HG02642 (cell line): ENCODE measurements around the gene PTPRN2.

ENCODE experiments used
- ATAC-seq: cut with Tn5 transposase; IDR thresholded peaks from one replicate; pipeline ENCODE4 v1.9.1; 2021; ENCODE audit warnings: mild to moderate bottlenecking; ENCODE audit not compliant: unreplicated experiment, poor library complexity

The PTPRN2 gene

DNA sequence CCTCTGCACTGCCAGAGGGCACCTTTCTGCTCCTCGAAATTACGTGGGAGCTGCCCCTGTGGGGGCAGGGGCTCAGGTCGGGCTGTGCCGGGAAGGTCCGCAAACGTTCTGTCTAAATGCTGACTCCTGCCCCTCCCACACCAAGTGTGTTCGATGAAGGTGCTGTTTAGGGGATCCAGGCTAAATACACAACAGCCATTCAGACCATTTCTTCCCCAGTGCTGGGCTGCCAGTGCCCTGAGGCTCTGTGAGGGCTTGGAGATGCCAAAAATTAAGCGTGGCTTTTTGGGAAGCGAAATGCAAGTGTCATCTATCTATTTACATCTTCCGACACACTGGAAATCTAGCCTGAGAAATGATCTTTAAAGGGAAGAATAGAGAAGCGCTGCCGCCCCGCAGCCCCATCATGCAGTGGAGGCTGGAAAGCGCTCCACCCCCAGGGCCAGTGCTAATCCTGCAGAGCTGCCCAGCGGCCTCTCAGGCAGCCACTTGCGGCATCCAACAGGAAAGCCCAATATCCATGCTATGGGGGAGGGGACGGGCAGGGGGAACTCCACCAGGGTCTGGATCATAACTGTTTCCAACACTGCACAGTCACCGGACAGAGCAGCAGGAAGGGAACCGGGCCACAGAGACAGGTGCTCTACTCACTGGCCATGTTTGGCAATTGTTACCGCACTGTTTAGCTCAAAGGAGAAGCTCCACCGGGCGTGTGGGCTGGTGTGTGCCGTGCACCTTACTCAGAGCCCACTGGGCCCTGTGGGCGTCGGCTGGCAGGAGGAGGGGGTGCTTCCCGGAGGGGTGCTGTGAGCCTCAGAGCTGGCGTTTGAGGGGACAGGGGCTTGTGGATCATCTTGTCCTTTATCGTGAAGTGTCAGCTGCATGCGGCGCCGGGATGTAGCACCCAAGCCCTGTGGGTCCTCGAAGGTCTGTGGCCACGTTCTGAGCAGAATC, 1045.3 kb downstream of the PTPRN2 start:
- ATAC-seq: no peak

DNA sequence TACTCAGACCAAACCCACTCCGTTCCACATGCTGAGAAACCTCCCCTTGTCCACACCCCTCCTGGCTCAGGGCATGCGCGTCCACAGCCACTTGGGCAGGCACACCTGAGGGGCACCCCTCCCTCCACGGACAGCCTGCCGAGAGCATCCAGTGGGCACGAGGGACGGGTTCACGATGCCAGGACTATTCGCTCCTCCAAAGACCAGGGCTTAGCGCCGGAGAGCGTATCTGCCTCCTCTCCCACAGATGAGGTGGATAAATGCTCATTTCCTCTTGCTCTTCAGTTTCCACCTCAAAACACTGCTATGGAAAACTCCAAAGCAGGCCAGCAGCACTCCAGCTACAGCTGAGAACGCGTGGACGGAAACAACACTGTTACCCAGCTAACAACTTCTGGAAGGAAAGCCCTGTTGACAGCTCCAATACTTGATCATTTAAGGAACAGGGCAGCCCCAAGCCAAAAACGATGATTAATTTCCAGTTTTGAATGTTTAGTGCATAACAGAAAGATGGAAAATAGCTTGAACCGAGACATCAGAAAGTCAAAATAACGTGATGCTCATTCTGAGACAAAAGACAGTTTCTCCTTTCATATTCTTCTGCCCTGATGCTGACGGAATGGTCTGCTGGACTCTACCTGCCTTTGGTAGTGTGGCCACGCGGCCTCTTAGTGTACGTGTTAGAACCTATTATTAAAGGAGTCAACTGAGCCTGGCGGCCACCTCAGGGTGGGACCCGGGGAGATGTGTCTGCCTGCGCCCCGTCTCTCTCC, 1046.1 kb downstream of the PTPRN2 start:
- ATAC-seq: no peak

DNA sequence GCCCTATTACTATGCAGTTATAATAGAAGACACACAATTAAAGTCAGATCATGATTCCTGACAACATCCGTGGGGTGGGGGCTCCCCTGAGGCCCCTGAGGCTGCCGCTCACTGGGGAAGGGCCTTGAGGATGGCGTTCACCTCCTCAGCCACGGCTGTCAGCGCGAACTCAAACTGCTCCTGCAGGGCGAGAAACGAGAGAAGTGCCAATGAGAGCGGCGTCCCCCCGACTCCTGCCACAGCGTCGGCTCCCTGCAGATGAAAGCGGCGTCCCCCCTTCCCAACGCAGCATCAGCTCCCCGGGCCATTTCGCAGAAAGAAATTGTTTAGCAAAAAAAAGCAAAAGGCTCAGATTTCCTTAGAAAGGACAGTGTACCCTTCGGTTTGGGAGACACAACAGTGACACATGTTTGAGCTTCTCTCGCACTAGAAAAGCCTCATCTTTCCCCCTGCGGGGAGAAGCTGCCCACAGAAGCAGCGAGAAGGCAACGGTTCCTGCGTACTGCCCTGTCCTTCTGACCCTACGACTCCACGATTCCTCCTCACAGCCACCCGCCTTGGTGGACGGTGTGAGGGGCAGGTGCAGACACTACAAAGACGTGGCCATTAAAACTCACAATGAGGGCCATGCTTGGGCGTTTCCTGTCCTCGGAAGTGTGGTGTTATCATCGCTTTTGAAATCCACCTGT, 1046.9 kb downstream of the PTPRN2 start:
- no peak for ATAC-seq

DNA sequence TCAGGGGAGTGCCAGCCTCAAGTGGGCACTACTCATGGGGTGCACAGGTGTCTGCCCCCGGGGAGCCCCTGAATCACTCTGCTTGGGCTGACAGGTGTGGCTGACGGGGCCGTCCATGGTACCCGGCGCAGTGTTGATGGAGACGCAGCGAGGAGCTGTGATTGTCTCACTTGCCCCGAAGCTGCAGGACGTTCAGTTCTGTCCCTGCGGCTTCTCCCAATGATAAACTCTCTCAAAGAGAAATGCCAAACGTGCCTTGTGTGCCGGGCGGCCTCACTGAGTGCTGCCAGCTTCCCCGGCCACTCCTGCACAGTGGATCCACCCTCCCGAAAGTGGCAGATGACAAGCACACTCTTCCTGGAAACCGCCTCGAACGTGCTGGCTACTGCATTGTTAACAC, 1047.6 kb downstream of the PTPRN2 start:
- ATAC-seq: no peak

DNA sequence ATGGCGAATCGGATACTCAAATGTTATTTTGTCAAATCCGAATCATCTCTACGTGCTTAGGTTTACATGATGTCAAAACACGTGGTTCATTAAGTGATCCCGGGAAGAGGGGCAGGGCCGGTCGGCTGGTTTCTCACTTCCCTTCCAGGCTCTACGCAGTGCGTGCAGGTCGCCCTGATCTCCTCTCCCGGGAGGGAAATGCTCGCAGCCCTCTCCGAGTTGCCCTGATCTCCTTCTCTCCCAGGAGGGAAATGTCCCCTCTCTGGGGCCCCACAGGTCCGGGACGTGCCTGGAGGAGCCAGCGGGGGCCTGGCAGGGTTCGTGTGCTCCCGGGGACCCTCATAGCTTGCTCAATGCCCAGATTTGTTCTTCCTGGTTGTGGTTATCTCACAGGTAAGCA, 1048.1 kb downstream of the PTPRN2 start:
- no peak for ATAC-seq

DNA sequence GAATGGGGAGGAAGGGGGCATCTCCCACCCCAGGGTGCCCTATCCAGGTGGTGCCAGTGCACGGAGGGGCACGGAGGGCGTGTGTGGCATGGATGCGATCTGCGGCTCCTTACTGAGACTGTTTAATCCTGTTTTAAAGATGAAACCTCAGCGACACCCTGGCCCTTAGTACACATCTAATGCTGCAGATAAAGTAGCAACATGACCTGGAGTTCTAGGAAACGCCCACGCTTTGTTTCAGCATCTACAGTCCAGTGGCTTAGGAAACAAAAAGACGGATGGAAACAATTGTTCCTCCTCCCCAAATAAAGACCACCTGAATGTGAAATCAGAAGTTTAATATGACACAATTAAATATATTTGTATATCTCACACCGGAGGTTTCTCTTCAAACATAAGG, 1048.9 kb downstream of the PTPRN2 start:
- ATAC-seq: no peak

DNA sequence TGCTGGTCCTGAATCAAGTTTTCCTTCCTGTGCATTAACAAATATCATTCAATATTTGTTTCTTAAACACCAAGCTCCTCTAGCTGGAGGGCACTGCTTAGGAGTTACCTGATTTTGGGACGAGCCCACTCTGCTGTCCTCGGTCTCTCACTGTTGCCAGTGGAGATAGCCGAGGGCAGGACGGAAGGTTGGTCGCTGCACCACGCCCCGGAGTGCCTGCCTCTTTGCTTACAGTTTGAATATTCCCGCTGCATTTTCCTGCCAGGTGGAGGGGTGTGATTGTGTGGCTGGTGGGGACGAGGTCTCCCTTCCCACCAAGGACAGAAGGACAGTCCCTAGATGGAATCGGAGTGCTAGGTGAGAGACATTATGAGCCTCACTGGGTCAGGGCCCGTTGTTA, 1049.3 kb downstream of the PTPRN2 start:
- no peak for ATAC-seq

DNA sequence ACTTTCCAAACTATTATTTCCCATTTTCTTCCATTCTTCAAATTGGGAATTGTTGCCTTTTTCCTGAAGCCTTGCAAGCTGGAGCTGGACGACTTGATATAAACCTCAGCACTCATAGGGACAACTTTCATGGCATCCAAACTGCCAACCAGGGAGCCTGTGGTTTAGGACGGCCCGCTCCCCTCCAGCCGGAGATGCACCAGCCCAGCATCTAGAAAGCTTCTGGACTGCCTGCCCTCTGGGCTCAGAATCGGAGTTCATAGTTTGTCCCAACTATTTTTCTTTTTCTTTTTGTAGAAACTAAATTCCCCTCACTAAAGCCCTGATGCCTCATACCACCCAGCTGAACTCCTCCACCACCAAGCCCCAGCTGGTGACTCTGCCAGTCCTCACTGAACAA, 1050.6 kb downstream of the PTPRN2 start:
- ATAC-seq: no peak

DNA sequence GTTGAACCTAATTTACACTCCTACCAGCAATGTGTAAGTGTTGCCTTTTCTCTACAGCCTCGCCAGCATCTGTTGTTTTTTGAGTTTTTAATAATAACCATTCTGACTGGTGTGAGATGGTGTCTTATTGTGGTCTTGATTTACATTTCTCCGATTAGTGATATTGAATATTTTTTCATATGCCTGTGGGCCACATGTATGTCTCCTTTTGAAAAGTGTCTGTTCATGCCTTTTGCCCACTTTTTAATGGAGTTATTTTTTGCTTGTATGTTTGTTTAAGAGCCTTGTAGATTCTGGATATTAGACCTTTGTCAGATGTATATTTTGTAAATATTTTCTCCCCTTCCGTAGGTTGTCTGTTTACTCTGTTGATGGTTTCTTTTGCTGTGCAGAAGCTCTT, 1055.6 kb downstream of the PTPRN2 start:
- ATAC-seq: no peak

DNA sequence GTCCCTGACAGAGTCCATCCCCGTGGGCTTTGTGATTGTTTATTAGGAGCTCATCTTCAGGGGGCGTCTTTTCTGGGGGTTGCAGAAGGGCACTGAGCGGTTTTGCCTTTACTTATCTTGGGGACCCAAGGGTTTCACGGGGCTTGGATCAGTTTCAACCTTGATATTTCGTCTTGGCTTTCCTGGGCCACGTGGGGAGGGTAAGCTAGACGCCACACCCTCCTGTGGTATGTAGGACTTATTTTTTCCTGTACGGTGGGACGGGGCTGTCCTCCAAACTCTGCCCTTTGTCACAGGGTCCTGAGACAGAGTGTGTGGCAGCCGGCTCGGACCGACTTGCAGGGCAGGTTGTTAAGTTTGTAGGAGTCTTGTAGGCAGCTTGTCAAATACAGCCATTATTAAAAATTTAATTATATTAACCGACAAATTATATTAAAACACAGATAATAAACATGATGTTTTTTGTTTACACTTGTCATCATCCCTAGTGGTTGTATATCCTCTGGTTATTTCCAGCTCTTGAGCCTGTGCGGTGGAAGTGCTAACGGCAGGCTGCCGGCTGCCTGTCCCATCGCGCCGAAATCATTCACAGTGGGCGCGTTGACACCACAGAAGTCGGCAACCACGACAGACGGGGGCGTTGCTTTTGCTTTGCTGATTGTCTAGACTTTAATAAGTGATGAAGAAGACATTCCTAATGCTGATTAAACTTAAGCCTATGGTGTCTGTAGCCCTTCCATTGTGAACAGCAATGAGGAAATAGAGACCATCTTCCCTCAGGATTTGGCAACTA, 1057.7 kb downstream of the PTPRN2 start:
- ATAC-seq: no peak

DNA sequence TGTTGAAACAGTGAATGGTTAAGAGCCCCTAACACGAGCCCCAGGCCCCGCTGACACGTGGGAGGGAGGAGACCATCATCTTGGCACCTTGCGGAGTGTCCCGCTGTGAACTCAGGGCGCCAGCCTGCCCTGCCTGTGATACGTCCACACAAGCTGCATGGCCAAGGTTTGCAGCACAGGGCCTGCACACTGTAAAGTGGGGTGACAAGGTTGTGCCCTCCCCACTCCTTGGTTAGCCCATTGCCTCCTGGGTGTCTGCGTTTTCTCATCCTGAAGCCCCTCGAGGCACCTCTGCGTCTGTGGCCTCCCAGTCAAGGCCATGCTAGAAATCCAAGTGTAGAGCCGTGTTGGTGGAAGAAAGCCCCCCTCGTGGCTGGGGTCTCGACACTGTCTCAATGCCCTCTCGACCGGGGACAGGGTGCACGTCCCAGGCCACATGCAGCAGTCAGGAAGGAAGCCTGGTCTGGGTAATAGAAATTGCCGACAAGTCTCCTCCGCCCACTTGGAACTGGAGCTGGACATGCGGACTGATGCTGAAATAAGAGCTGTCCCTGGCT, 1058.8 kb downstream of the PTPRN2 start:
- ATAC-seq: no peak

DNA sequence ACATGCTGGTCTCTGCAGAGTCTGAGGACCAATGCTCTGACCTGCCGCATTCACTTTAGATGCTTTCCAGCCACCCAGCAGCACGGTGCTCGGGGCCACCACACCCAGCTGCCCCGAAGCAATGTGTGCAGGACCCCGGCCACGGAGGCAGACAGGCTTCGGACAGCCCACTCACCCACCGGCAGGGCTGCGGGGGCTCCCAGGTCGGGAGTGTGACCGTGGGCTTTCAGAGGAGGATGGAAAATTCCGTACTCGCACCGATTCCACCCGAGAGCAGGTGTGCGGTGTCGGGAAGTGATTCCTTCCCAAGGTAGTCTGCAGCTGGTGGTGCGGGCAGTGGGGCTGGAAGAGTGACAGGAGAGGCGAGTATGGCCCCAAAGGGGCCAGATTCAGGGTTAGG, 1059.9 kb downstream of the PTPRN2 start:
- no peak for ATAC-seq

DNA sequence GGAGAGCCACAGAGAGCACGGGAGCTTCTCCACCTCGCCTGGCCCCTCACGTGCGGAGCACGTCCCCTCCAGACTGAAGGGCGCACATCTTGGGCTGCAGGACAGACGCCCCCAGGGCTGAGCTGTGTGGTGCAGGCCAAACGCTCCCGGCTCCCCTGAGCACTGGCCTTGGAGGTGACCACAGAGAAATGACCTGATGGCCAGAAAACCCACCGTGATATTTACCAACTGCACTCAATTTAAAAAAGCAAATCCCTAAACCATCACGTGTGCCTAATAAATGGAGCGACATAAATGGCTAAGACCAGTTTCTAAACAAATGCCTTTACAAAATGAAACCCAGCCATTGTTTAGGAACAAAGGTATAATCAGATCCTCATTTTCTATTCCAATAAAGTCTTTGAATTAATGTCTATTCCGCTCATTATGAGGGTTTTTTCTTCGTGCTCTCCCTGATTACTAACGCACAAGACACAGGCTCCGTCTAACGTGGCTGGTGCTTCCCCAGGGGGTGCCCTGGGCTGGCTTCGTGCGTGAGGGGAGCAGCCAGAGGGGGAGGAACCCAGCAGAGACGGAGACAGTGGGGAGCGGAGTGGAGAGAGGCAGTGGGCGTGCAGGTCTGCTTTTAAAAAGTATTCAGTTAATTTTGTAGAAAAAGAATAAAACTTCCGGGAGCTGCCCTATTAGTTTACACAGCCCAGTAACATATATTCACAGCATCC, 1060.5 kb downstream of the PTPRN2 start:
- ATAC-seq: no peak

DNA sequence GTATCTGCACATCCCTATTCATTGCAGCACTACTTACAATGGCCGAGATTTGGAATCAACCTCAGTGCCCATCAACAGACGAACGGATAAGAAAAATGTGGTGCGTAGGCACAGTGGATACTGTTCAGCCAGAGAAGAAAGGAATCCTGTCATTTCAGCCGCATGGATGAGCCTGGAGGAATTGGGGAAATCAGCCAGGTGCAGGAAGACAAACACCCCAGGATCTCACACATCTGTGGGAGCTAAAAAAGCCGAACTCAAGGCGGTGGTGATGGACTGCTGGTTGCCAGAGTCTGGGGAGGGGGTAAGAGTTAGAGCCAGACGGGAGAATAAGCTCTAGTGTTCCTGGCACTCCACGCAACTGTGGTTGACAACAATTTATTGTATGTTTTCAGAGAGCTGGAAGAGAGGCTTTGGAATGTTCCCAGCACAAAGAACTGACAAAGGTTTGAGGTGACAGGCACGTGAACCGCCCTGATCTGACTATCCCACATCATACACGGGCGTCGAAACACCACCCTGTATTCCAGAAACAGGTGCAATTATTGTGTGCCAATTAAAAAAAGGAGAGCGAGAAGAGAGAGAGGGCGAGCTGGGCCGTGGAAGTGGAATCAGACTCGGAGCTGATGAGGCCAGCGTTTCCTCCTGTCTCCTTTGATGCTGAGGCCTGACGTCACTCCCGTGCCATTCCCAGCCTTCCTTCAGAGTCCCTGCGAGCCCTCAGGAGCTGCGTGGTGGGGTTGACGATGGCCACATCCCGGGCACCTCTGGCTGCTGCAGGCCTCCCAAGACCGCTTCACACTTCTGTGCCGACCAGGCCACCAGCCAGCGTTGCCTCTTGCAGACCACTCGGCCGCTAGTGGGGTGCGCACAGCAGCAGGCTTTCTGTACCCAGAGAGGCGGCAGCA, 1061.4 kb downstream of the PTPRN2 start:
- ATAC-seq: no peak

DNA sequence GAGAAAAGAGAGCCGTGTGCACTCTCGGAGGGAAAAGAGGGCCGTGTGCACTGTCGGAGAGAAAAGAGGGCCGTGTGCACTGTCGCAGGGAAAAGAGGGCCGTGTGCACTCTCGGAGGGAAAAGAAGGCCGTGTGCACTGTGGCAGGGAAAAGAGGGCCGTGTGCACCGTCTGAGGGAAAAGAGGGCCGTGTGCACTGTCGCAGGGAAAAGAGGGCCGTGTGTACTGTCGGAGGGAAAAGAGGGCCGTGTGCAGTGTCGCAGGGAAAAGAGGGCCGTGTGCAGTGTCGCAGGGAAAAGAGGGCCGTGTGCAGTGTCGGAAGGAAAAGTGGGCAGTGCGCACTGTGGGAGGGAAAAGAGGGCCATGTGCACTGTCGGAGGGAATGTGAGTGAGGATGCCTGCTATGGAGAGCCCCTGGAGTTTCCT, 1062.1 kb downstream of the PTPRN2 start:
- ATAC-seq: no peak

DNA sequence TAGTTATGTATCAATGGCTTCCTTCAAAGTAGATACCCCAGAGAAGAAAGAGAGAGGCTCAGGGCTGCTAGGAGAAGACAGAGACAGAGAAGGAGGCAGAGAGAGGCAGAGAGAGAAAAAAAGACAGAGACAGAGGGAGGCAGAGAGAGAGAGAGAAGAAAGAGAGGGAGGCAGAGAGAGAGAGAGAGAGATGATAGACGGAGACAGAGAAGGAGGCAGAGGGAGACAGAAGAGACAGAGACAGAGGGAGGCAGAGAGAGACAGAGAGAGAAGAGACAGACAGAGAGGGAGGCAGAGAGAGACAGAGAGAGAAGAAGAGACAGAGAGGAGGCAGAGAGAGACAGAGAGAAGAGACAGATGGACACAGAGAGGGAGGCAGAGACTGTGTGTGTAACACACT, 1062.9 kb downstream of the PTPRN2 start:
- no peak for ATAC-seq

DNA sequence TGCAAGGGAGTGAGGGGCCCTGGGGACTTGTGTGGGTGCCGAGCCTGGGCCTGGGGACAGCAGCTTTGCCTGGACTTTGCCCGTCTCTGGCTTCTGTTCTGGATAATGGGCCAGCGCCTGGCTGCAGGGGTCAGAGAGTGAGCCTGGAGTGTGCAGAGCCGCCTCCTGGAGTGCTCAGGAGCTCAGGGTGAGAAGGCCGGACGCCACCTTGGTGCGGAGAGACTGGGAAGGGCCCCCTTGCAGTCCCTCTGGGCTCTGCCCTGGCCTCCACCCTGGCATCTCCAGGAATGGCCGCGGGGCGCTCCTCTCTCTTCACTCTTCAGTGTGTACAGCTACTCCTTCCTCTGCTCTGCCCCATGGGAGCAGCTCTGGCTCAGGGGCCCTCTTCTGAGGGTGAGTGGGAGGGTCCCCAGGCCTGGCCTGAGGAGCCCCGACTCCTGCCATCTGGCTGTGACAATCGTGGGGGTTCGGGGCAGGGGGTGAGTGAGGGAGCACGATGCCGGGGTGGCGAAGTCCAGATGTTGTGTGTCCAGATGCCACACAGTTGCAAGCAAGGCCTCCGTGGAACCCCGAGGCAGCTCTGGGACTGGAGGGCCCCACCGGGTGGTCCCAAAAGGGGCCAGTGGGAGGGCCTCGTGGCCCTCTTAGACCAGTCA, 1063.7 kb downstream of the PTPRN2 start:
- ATAC-seq: no peak

DNA sequence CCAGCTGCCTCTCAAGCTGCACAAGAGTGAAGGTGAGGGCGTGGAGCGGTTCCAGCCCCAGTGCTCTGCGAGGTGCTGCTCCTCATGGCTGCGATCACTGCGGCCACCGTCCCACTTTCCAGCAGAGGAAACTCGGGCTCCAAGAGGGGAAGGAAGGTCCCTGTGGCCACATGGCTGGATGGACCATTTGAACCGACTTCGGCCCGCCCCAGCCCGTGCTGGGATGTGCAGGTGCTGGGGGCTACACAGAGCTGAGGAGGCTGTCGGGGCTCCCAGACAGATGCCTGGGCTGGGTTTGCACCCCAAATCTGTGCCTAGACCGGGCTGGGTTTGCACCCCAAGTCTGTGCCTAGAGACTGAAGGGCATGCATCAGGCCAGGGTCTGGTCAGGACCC, 1064.3 kb downstream of the PTPRN2 start:
- no peak for ATAC-seq
